A549 (cell line): Measurements from ENCODE around the gene NDUFB11. TPM values are rescaled to one million over a fixed set of nuclear protein-coding genes. Genes with fewer than 3 reads are reported as not detected.

Experiments
- ATAC-seq, 2 experiments: fragments of 200-7000 bp in 1 of 2; fragments of >200 bp in 1 of 2; cut with Nextera tagmentation in 1 of 2; cut with Tn5 transposase in 1 of 2; 3 replicates each; pipeline versions ENCODE4 v1.8.0 to v1.9.1; 2018 to 2020; ENCODE audit warnings: mild to moderate bottlenecking in 1 of 2, moderate library complexity in 1 of 2
- CTCF ChIA-PET: fragments of 300-600 bp; sonication (Branson Sonifier 250); formaldehyde crosslinking; extraction: SDS; loops from one replicate; lab custom pipeline; 2021; ENCODE audit warnings: antibody characterized with exemption, inconsistent platforms; lab: Yijun Ruan, JAX
- POLR2A ChIA-PET: fragments of 350-600 bp; formaldehyde crosslinking; extraction: SDS; loops from one replicate; lab custom pipeline; 2021; ENCODE audit warnings: antibody characterized with exemption, inconsistent platforms; lab: Yijun Ruan, JAX
- DNase-seq, 2 experiments: peaks; one replicate each; pipeline versions ENCODE4 v3.0.0 to v3.0.0-alpha.2; 2011 to 2016; ENCODE audit warnings: low read depth in 1 of 2, low spot score in 1 of 2
- FAIRE-seq: peaks from 2 replicates; lab custom pipeline; 2011; peaks lifted over from hg19 to GRCh38; lab: Jason Lieb, UNC
- H3K27ac ChIP-seq, 2 experiments: fragments of >200 bp; sonication (Bioruptor Twin); formaldehyde crosslinking; 3 replicates each; pipeline ENCODE4 v1.5.1; 2016 to 2017
- H3K4me1 ChIP-seq: fragments of >200 bp; sonication (Bioruptor Twin); formaldehyde crosslinking; 3 replicates; pipeline ENCODE4 v1.6.1; 2016
- H3K4me2 ChIP-seq: fragments of >200 bp; sonication (Bioruptor Twin); formaldehyde crosslinking; 3 replicates; pipeline ENCODE4 v1.6.1; 2016
- H3K4me3 ChIP-seq: fragments of >200 bp; sonication (Bioruptor Twin); formaldehyde crosslinking; 3 replicates; pipeline ENCODE4 v1.5.1; 2016
- H3K9me3 ChIP-seq: fragments of >200 bp; sonication (Bioruptor Twin); formaldehyde crosslinking; 3 replicates; pipeline ENCODE4 v1.6.1; 2016
- CBX8 ChIP-seq: fragments of 200-600 bp; sonication (generic); IDR thresholded peaks from 2 replicates; pipeline ENCODE4 v1.6.1; 2016
- CEBPB ChIP-seq, 2 experiments: fragments of >200 bp in 1 of 2; sonication (Bioruptor Twin) in 1 of 2; formaldehyde crosslinking in 1 of 2; IDR thresholded peaks; 2 replicates each; pipeline ENCODE4 v1.6.1; 2012 to 2016
- CHD2 ChIP-seq: fragments of 150-350 bp; IDR thresholded peaks from 2 replicates; pipeline ENCODE4 v1.6.1; 2014; ENCODE audit warnings: low read length; ENCODE audit not compliant: partially characterized antibody
- CHD4 ChIP-seq: fragments of 200-600 bp; sonication (generic); IDR thresholded peaks from 2 replicates; pipeline ENCODE4 v1.6.1; 2016; ENCODE audit warnings: antibody characterized with exemption, mild to moderate bottlenecking, borderline replicate concordance
- FOSL2 ChIP-seq, 2 experiments: fragments of 450-650 bp in 1 of 2; fragments of >200 bp in 1 of 2; sonication (Bioruptor Twin) in 1 of 2; formaldehyde crosslinking; IDR thresholded peaks; 2 replicates each; pipeline versions ENCODE4 v1.5.0 to v1.6.1; 2016 to 2020; ENCODE audit warnings: mild to moderate bottlenecking in 1 of 2, moderate library complexity in 1 of 2
- HOXA7 ChIP-seq: fragments of 250-450 bp; sonication (Bioruptor Pico); IDR thresholded peaks from 2 replicates; pipeline ENCODE4 v1.5.0; 2020; ENCODE audit warnings: mild to moderate bottlenecking, moderate library complexity
- HOXB13 ChIP-seq: fragments of 250-450 bp; sonication (Bioruptor Pico); IDR thresholded peaks from 2 replicates; pipeline ENCODE4 v1.5.0; 2020; ENCODE audit warnings: low read depth, mild to moderate bottlenecking, moderate library complexity
- HOXB5 ChIP-seq: fragments of 250-450 bp; sonication (Bioruptor Pico); IDR thresholded peaks from 2 replicates; pipeline ENCODE4 v1.5.0; 2020; ENCODE audit warnings: mild to moderate bottlenecking, moderate library complexity
- JUN ChIP-seq, 2 experiments: fragments of >200 bp; sonication (Bioruptor Twin); formaldehyde crosslinking; IDR thresholded peaks; 2 replicates in 1 of 2; 3 replicates in 1 of 2; pipeline ENCODE4 v1.6.1; 2016 to 2017
- JUNB ChIP-seq: fragments of >200 bp; sonication (Bioruptor Twin); formaldehyde crosslinking; IDR thresholded peaks from 2 replicates; pipeline ENCODE4 v1.6.1; 2016
- KDM1A ChIP-seq: fragments of 200-600 bp; sonication (generic); IDR thresholded peaks from 2 replicates; pipeline ENCODE4 v1.6.1; 2016; ENCODE audit warnings: low read depth, mild to moderate bottlenecking
- MAFK ChIP-seq: fragments of 450-650 bp; IDR thresholded peaks from 2 replicates; pipeline ENCODE4 v1.6.1; 2014; ENCODE audit not compliant: partially characterized antibody
- NR3C1 ChIP-seq: fragments of >200 bp; sonication (Bioruptor Twin); formaldehyde crosslinking; IDR thresholded peaks from 3 replicates; pipeline ENCODE4 v1.6.1; 2017
- POLR2A ChIP-seq: IDR thresholded peaks from 2 replicates; pipeline ENCODE4 v1.6.1; 2012; ENCODE audit warnings: mild to moderate bottlenecking, low read length
- POLR2AphosphoS2 ChIP-seq: conservative IDR thresholded peaks from 2 replicates; pipeline ENCODE4 v1.6.1; 2012; ENCODE audit warnings: low read length, improper control_type of control experiment, inconsistent platforms
- RAD21 ChIP-seq, 2 experiments: fragments of >200 bp in 1 of 2; sonication (Bioruptor Twin) in 1 of 2; formaldehyde crosslinking in 1 of 2; IDR thresholded peaks in 1 of 2; conservative IDR thresholded peaks in 1 of 2; 2 replicates in 1 of 2; 3 replicates in 1 of 2; pipeline ENCODE4 v1.6.1; 2012 to 2018; ENCODE audit warnings: inconsistent platforms in 1 of 2
- RCOR1 ChIP-seq: fragments of 150-350 bp; IDR thresholded peaks from 2 replicates; pipeline ENCODE4 v1.6.1; 2014; ENCODE audit warnings: antibody characterized with exemption, low read length, low read depth
- RFX5 ChIP-seq: fragments of 450-650 bp; IDR thresholded peaks from 2 replicates; pipeline ENCODE4 v1.7.1; 2014; ENCODE audit warnings: antibody characterized with exemption, mild to moderate bottlenecking, moderate library complexity
- SMC3 ChIP-seq: fragments of >200 bp; sonication (Bioruptor Twin); formaldehyde crosslinking; IDR thresholded peaks from 3 replicates; pipeline ENCODE4 v1.6.1; 2018; ENCODE audit warnings: inconsistent platforms
- USF2 ChIP-seq: fragments of 450-650 bp; IDR thresholded peaks from 2 replicates; pipeline ENCODE4 v1.6.1; 2014; ENCODE audit warnings: antibody characterized with exemption
- ZC3H11A ChIP-seq: fragments of 450-650 bp; IDR thresholded peaks from 2 replicates; pipeline ENCODE4 v1.6.1; 2014; ENCODE audit warnings: antibody characterized with exemption, mild to moderate bottlenecking
- ZSCAN20 ChIP-seq: fragments of 250-450 bp; sonication (Bioruptor Pico); IDR thresholded peaks from 2 replicates; pipeline ENCODE4 v1.8.0; 2022; ENCODE audit warnings: mild to moderate bottlenecking, moderate library complexity
- WGBS: methylation state at CpG from one replicate; pipeline ENCODE4 v1.1.6; 2017; ENCODE audit errors: missing lambda C conversion rate; 5-methylcytosine and 5-hydroxymethylcytosine counted together
- polyA plus RNA-seq, 4 experiments: library from polyadenylated mRNA; depleted of rRNA in 3 of 4; stranded (reverse); fragments of >200 nt; fragmentation: RNase III in 1 of 4; extraction: RNeasy Plus Mini Kit Qiagen cat#74134 plus additional on column Dnase treatment in 1 of 4; gene quantifications; 2 replicates in 3 of 4; 3 replicates in 1 of 4; pipeline ENCODE4 v1.2.3, GENCODE V29; 2011 to 2017
- TF ChIP-seq, protein P1 (sequence below): fragments of 200-600 bp; sonication (generic); IDR thresholded peaks from 2 replicates; pipeline ENCODE4 v1.6.1; 2016; ENCODE audit warnings: antibody characterized with exemption, mild to moderate bottlenecking, moderate library complexity
- TF ChIP-seq, protein P2 (sequence below): fragments of >200 bp; sonication (Bioruptor Twin); formaldehyde crosslinking; IDR thresholded peaks from 2 replicates; pipeline ENCODE4 v1.6.1; 2016
- TF ChIP-seq, protein P3 (sequence below): fragments of 150-350 bp; IDR thresholded peaks from 2 replicates; pipeline ENCODE4 v1.6.1; 2014; ENCODE audit warnings: low read depth, mild to moderate bottlenecking, low read length
- TF ChIP-seq, protein P4 (sequence below): IDR thresholded peaks from 2 replicates; pipeline ENCODE4 v1.6.1; 2012

Gene NDUFB11
- polyA plus RNA-seq, 2 of the 4 experiments (the other 2 are of a cell fraction) = 84.5 to 147 TPM

DNA sequence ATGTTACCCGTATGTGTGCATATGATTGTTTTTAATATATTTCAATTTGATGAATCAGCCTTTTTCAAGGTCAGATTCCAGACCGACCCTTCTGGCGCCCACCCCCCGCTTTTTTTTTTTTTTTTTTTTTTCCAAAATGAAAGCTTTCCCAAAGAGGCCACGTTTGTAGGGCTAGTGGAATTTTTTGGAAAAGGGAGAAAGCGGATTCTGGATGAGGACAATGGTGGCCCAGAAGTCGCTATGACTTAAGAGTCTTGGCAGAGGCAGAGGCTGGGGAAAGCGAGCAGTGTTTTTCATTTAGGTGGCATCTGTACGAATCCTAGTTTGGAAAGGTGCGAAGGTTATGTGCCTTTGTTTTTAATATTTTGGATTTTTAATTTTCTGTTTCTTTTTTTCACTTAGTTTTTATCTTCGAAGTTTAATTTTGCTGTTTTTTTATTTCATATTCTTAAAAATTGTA, 14.6 kb downstream of the NDUFB11 start:
- POLR2A ChIA-PET = interaction anchor here (0.6 to 2.2 kb wide), 5 partner anchors 9 to 547 kb away, joined by 3 to 17 read pairs (median 3); partner anchors contain the start of genes NDUFB11 and RBM10
- CTCF ChIA-PET = no interaction called here
- ATAC-seq (no peak), FAIRE-seq (no peak), DNase-seq (no peak)
- peak overlapping the region; percentile 88 for H3K4me2 ChIP-seq
- no peaks in the 10 kb centered on the region; the same call in 2 of the 3 replicates for H3K4me1 ChIP-seq
- peak overlapping the region; percentile 56 to 83 for H3K27ac ChIP-seq
- no peaks in the 10 kb centered on the region for H3K9me3 ChIP-seq
- TF ChIP-seq, protein P1, sequence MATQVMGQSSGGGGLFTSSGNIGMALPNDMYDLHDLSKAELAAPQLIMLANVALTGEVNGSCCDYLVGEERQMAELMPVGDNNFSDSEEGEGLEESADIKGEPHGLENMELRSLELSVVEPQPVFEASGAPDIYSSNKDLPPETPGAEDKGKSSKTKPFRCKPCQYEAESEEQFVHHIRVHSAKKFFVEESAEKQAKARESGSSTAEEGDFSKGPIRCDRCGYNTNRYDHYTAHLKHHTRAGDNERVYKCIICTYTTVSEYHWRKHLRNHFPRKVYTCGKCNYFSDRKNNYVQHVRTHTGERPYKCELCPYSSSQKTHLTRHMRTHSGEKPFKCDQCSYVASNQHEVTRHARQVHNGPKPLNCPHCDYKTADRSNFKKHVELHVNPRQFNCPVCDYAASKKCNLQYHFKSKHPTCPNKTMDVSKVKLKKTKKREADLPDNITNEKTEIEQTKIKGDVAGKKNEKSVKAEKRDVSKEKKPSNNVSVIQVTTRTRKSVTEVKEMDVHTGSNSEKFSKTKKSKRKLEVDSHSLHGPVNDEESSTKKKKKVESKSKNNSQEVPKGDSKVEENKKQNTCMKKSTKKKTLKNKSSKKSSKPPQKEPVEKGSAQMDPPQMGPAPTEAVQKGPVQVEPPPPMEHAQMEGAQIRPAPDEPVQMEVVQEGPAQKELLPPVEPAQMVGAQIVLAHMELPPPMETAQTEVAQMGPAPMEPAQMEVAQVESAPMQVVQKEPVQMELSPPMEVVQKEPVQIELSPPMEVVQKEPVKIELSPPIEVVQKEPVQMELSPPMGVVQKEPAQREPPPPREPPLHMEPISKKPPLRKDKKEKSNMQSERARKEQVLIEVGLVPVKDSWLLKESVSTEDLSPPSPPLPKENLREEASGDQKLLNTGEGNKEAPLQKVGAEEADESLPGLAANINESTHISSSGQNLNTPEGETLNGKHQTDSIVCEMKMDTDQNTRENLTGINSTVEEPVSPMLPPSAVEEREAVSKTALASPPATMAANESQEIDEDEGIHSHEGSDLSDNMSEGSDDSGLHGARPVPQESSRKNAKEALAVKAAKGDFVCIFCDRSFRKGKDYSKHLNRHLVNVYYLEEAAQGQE = no peak
- peak; percentile 30 for TF ChIP-seq MAFK
- TF ChIP-seq, protein P2, sequence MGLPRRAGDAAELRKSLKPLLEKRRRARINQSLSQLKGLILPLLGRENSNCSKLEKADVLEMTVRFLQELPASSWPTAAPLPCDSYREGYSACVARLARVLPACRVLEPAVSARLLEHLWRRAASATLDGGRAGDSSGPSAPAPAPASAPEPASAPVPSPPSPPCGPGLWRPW = no peak
- peak overlapping the region; percentile 56 for H3K4me3 ChIP-seq
- 42% methylated on average over 11 of the region's 11 CpGs for WGBS

- Histone ChIP-seq H3K9me3 (no peaks in the 10 kb centered on the region), H3K4me1 (no peaks in the 10 kb centered on the region), H3K4me2 (peak overlapping the region; percentile 88), H3K27ac (peak overlapping the region; percentile 67 to 84), H3K4me3 (peak overlapping the region; percentile 56)
- FAIRE-seq = peak; percentile 99
- under 1% methylated on average over 23 of the region's 31 CpGs for WGBS
- peak; percentile 93 to 97 for DNase-seq
- ChIA-PET POLR2A (interaction anchor here (0.6 to 2.2 kb wide), 5 partner anchors 10 to 546 kb away, joined by 3 to 17 read pairs (median 3); partner anchors contain the start of genes NDUFB11 and RBM10), CTCF (interaction anchor here (0.6 kb wide), 1 partner anchor 347 kb away, joined by 4 read pairs; no protein-coding TSS in a partner anchor)
- peak; percentile 99 for ATAC-seq
- TF ChIP-seq RCOR1 (no peak), HOXB5 (CRISPR knock-in tag) (0 out of 2 replicates have a peak, but pooled peaks have one; percentile 42), SMC3 (no peak), POLR2AphosphoS2 (no peak), KDM1A (no peak), RAD21 (conservative IDR thresholded peaks at IDR 0.05 in 1 of 2, IDR thresholded peaks at IDR 0.05 in 1 of 2) (no peak), HOXA7 (CRISPR knock-in tag) (no peak), CHD2 (peak; percentile 62), NR3C1 (no peak), POLR2A (peak; percentile 72), CBX8 (no peak), HOXB13 (CRISPR knock-in tag) (no peak), RFX5 (no peak), ZC3H11A (no peak), JUN (IDR thresholded peaks at IDR 0.05) (peak in 1 of 2 experiments; percentile 30; a peak in 1 of 5 replicates), JUNB (no peak), ZSCAN20 (no peak), FOSL2 (IDR thresholded peaks at IDR 0.05) (no peak), FOSL2 (CRISPR knock-in tag; IDR thresholded peaks at IDR 0.05) (no peak), CEBPB (IDR thresholded peaks at IDR 0.05) (no peak), CHD4 (no peak), USF2 (no peak)
- TF ChIP-seq, protein P3, sequence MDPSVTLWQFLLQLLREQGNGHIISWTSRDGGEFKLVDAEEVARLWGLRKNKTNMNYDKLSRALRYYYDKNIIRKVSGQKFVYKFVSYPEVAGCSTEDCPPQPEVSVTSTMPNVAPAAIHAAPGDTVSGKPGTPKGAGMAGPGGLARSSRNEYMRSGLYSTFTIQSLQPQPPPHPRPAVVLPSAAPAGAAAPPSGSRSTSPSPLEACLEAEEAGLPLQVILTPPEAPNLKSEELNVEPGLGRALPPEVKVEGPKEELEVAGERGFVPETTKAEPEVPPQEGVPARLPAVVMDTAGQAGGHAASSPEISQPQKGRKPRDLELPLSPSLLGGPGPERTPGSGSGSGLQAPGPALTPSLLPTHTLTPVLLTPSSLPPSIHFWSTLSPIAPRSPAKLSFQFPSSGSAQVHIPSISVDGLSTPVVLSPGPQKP = no peak
- TF ChIP-seq, protein P4, sequence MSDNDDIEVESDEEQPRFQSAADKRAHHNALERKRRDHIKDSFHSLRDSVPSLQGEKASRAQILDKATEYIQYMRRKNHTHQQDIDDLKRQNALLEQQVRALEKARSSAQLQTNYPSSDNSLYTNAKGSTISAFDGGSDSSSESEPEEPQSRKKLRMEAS = peak; percentile 68; the same call in 1 of the 2 replicates
- TF ChIP-seq, protein P1 = no peak
These were observed 15.2 kb downstream of the NDUFB11 start for GRCh38 chrX:47129157-47129898.
